Dedifferentiated amniotic fluid mesenchymal stem cell (primary cell): ENCODE data around the gene C19orf38.
A peak's percentile ranks its signal among the peaks of the same experiment; 100 is the strongest.
"Not testable (repeated sequence)": the region's sequence is repeated elsewhere in the genome, so short reads cannot be mapped to it uniquely, and the experiment has no call there.

Experiments used
- DNase-seq: peaks from one replicate; pipeline ENCODE4 v3.0.0-alpha.2; 2016; ENCODE audit errors: extremely low spot score

C19orf38 gene

DNA sequence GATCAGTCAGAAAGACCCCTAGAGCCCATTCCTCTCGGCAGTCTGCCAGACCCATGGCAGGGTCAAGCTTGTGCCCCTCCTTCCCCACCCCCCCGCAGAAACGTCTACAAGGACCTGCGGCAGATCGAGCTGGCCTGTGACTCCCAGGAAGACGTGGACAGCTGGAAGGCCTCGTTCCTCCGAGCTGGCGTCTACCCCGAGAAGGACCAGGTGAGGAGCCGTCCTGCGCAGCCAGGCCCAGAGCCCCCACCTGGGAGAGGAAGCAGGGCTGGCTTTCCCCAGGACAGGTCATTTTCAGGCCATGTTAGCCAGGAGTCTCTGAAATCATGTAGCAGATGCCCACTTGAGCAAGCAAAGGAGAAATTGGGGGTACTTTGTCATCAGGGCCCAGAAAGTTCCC is 24.5 kb upstream of the C19orf38 start:
- DNase-seq, result no peak

- DNase-seq, result no peak
These were observed 22.0 kb upstream of the C19orf38 start for GRCh38 chr19:10826231-10826630.

- DNase-seq, result no peak
These were observed 21.4 kb upstream of the C19orf38 start for GRCh38 chr19:10826846-10827245.

- DNase-seq, result no peak
These were observed 19.0 kb upstream of the C19orf38 start for GRCh38 chr19:10828981-10829821.

DNA sequence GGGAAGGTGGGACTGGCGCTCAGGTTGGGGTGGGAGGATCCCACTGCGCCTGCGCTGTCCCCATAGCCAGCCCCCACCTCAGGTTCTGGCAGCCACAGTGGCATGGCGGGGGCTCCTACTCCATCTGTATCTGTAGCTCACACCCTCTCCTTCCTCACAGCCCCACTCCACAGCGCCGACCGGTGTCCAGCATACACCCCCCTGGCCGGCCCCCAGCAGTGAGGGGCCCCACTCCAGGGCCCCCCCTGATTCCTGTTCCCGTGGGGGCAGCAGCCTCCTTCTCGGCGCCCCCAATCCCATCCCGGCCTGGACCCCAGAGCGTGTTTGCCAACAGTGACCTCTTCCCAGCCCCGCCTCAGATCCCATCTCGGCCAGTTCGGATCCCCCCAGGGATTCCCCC is 18.2 kb upstream of the C19orf38 start:
- no peak for DNase-seq

GRCh38 chr19:10830370-10830769 is 17.8 kb upstream of the C19orf38 start:
- no peak for DNase-seq

- no peak for DNase-seq
These were observed 17.1 kb upstream of the C19orf38 start for GRCh38 chr19:10830931-10831779.

GRCh38 chr19:10831987-10832938 is 16.0 kb upstream of the C19orf38 start:
- no peak for DNase-seq

- DNase-seq, result no peak
These were observed 15.3 kb upstream of the C19orf38 start for GRCh38 chr19:10832939-10833296.

DNA sequence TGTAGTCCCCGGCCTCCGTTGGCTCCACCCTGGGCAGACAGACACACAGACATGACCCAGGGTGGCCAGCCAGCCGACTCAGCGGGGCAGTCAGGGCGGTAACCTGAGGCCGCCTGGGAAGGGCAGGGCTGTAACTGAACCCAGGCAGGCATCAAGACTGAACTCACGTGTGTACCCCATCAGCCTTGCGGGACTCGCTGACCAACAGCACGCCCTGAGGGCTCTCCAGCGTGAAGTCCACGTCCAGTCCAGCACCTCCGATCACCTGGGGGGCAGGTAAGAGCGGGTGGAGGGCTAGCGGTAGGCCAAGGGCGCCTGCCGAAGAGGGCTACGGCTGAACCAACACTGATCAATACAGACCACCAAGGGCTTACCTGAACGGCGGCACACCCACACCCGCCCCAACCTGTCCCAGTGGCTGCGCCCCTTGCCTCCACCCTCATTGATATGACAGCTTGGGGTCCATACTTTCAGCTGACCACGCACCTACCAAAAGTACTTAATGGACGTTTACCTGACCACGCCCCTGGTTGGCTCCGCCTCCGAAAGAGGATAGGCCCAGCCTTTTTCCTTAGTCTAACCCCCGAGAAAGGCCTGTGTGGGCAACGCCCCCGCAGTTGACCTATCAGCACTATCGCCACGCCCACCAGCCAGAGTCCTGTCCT is 13.0 kb upstream of the C19orf38 start:
- DNase-seq, result no peak

- peak; percentile 99 for DNase-seq
These were observed 12.3 kb upstream of the C19orf38 start, which contains the start of gene TMED1 for GRCh38 chr19:10835754-10836478. Gene TMED1 (minus strand): TSS chr19:10836212. CDS start chr19:10836191, 21 bp downstream.

DNA sequence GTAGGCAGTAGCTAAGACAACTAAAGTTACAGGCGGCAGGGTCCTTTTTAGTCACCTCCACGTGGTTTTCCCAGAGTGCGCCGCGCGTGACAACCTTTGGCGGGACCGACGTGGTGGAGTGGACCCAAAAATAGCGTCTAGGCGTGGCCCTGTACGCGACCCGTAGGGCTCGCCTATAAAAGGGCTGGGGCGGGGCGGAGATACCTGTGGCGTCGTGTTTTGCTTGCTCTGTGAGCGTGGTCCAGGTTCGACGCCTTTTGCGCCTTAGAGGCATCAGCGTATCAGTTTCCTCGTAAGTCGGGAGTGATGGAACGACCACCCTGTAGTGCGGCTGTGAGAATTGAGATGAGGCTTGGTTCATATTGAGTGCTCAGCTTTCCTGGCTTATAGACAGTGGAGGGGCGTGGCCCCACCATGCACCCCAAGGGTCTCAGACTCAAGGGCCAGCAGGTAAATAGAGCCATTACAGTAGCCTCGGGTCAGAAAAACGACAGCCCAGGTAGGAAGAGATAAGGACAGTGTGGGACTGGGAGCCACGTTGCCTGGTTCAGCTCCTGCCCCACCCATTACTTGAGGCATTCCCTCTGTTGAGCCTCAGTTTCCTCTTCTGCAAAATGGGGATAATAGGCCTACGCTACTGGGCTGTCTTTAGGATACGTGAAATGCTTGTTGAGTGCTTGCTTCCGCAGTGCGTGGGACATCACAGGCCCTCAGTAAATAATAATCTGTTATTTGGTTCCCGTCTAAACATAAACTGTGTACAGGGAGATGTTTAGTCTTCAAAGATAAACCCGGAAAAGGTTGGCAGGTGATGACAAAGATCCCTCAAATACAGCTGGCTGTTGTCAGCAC is 11.5 kb upstream of the C19orf38 start:
- DNase-seq, result peak; percentile 70

- DNase-seq, result not testable (repeated sequence)
These were observed 10.6 kb upstream of the C19orf38 start for GRCh38 chr19:10837649-10838048.

DNA sequence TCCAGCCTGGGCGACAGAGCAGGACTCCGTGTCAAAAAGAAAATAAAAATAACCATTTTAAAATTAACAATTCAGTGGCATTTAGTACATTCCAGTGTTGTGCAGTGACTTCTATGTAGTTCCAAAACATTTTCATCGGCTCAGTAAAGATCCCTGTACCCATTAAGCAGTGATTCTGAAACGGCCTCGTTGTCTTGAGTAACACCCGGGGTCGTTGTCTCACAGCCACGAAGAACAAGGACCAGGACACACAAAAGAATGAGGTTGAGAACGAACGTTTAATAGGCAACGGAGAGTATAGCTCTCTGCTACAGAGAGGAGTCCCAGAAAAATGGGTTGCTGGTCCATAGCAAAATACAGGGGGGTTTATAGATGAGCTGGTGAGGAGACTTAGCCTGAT is 9.8 kb upstream of the C19orf38 start:
- no peak for DNase-seq

DNA sequence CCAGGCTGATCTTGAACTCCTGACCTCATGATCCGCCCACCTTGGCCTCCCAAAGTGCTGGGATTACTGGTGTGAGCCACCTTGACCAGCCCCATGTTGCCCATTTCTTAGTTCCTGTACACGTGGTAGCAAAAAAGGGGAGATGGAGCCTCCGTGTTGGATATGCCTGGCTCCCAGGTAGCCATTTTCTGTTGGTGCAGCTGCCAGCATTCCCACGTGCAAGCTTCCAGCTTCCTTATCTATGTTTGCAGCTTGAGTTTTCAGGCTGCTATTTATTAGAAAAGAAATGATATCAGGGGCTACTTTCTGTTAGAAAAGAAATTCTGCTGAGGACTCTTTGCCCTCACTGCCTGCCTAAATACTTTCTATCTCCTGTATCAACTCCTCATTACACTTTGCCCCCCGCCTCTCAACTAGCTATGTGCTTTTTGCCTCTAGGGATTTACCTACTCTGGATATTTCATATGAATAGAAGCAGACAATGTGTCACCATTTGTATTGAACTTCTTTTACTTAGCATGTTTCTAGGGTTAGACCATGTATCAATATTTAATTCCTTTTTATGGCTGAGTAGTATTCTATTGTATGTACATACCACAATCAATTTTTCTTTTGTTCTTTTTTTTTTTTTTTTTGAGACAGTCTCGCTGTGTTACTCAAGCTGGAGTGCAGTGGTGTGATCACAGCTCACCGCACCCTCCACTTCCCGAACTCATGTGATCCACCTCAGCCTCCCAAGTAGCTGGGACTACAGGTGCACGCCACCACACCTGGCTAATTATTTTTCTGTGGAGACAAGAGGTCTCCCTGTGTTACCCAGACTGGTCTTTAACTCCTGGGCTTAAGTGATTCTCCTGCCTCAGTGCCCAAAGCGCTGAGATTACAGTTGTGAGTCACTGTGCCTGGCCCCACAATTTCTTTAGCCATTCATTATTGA is 8.8 kb upstream of the C19orf38 start:
- no peak for DNase-seq

DNA sequence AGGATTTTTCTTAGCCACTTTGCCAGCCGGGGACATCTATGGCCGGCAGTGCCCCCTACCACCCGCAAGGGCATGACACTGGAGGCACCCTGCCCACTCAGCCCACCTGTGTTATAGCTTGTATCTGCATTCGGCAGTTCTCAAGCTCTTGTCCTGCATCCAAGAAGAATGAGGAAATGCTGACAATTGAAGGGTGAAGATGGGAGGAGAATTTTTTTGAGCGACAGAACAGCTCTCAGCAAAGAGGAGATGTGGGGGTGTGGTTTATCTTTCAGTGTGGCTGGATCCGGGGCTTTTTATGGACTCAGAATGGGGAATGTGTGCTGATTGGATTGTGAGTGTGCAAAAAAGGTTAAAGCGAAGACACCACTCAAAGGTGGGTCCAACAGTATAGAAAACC is 5.4 kb upstream of the C19orf38 start:
- DNase-seq, result no peak

GRCh38 chr19:10846500-10847202 is 1.6 kb upstream of the C19orf38 start:
- DNase-seq, result no peak

- DNase-seq, result no peak
These were observed 2.4 kb downstream of the C19orf38 start for GRCh38 chr19:10850631-10851030.
